ENCODE data around the gene CHRNB4.

DNA sequence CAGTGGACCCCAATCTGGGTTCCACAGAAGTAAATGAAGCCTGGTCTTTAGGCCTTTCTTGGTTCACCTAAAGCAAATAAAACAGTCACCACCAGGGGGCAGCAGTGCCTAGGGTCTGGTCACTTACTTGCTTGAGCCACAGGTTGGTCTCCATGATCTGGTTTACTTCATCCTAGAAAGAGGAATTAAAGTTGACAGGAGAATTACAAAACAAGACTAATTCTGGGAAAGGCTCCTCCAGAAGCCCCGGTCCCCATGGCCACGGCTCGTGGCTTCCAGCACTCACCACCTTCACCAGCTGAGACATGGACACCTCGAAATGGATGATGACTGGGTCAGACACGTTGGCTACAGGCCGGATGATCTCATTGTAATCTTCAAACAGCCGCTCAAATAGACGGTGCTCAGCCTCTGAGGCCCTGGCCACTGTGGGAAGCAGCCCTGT is 22.5 kb downstream of the CHRNB4 start:
- TF ChIP-seq POLR2A (IDR thresholded peaks at IDR 0.05) (no peak), POLR2AphosphoS5 (IDR thresholded peaks at IDR 0.05) (no peak)
- TF ChIP-seq, protein P1, sequence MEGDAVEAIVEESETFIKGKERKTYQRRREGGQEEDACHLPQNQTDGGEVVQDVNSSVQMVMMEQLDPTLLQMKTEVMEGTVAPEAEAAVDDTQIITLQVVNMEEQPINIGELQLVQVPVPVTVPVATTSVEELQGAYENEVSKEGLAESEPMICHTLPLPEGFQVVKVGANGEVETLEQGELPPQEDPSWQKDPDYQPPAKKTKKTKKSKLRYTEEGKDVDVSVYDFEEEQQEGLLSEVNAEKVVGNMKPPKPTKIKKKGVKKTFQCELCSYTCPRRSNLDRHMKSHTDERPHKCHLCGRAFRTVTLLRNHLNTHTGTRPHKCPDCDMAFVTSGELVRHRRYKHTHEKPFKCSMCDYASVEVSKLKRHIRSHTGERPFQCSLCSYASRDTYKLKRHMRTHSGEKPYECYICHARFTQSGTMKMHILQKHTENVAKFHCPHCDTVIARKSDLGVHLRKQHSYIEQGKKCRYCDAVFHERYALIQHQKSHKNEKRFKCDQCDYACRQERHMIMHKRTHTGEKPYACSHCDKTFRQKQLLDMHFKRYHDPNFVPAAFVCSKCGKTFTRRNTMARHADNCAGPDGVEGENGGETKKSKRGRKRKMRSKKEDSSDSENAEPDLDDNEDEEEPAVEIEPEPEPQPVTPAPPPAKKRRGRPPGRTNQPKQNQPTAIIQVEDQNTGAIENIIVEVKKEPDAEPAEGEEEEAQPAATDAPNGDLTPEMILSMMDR (IDR thresholded peaks at IDR 0.05 in 8 of 11, conservative IDR thresholded peaks at IDR 0.05 in 3 of 11): peak; percentile 56 to 87 (median 72)

Data from spleen (tissue), 7 donors.